Mesenchymal stem cell (in vitro differentiated cells and primary cell): ENCODE results near the gene PGAM1.
"Not testable (repeated sequence)": the region's sequence is repeated elsewhere in the genome, so short reads cannot be mapped to it uniquely, and the experiment has no call there.

Experiments
- DNase-seq: peaks from one replicate; pipeline ENCODE4 v3.0.0-alpha.2; 2013
- H2AFZ ChIP-seq: one replicate; pipeline ENCODE4 v1.6.1; 2013; ENCODE audit warnings: low read depth, mild to moderate bottlenecking, control low read depth, inconsistent platforms, low read length, moderate library complexity
- H2AK5ac ChIP-seq: 2 replicates; pipeline ENCODE4 v1.6.1; 2013; ENCODE audit warnings: low read length, moderate library complexity, mild to moderate bottlenecking, inconsistent platforms; ENCODE audit not compliant: severe bottlenecking
- H2BK120ac ChIP-seq: one replicate; pipeline ENCODE4 v1.6.1; 2013; ENCODE audit warnings: low read depth, mild to moderate bottlenecking, inconsistent platforms, low read length, moderate library complexity
- H2BK12ac ChIP-seq, 2 experiments: one replicate each; pipeline ENCODE4 v1.6.1; 2013; ENCODE audit warnings: inconsistent platforms in 2 of 2, low read length in 2 of 2, mild to moderate bottlenecking in 2 of 2, moderate library complexity in 2 of 2, control low read depth in 1 of 2
- H2BK15ac ChIP-seq: one replicate; pipeline ENCODE4 v1.6.1; 2013; ENCODE audit warnings: mild to moderate bottlenecking, low read depth, inconsistent platforms; ENCODE audit not compliant: poor library complexity, severe bottlenecking
- H2BK5ac ChIP-seq: 2 replicates; pipeline ENCODE4 v1.6.1; 2013; ENCODE audit warnings: low read depth, mild to moderate bottlenecking, low read length, control low read depth, inconsistent platforms; ENCODE audit not compliant: poor library complexity, severe bottlenecking
- H3K14ac ChIP-seq, 2 experiments: one replicate each; pipeline ENCODE4 v1.6.1; 2013; ENCODE audit warnings: inconsistent platforms in 2 of 2, low read length in 2 of 2, control low read depth in 1 of 2, mild to moderate bottlenecking in 1 of 2, moderate library complexity in 1 of 2
- H3K18ac ChIP-seq, 2 experiments: one replicate each; pipeline ENCODE4 v1.6.1; 2013; ENCODE audit warnings: inconsistent platforms in 2 of 2, low read length in 2 of 2, control low read depth in 1 of 2, low read depth in 1 of 2, mild to moderate bottlenecking in 1 of 2
- H3K23ac ChIP-seq, 2 experiments: one replicate each; pipeline ENCODE4 v1.6.1; 2013; ENCODE audit warnings: inconsistent platforms in 2 of 2, low read length in 2 of 2, mild to moderate bottlenecking in 2 of 2, moderate library complexity in 2 of 2, control low read depth in 1 of 2
- H3K27ac ChIP-seq: 2 replicates; pipeline ENCODE4 v1.5.1; 2013; ENCODE audit warnings: mild to moderate bottlenecking, moderate library complexity, low read length, control low read depth, inconsistent platforms; ENCODE audit not compliant: poor library complexity, severe bottlenecking
- H3K27me3 ChIP-seq, 2 experiments: 2 replicates each; pipeline versions ENCODE4 v1.6.1 to v1.7.0; 2013; ENCODE audit warnings: low read length in 2 of 2, mild to moderate bottlenecking in 2 of 2, moderate library complexity in 2 of 2, control low read depth in 1 of 2, inconsistent platforms in 1 of 2; ENCODE audit not compliant: control insufficient read depth in 1 of 2, insufficient read depth in 1 of 2
- H3K36me3 ChIP-seq, 2 experiments: 2 replicates each; pipeline versions ENCODE4 v1.6.1 to v1.7.0; 2013; ENCODE audit warnings: low read length in 2 of 2, control low read depth in 1 of 2, inconsistent platforms in 1 of 2, low read depth in 1 of 2, mild to moderate bottlenecking in 1 of 2; ENCODE audit not compliant: insufficient read depth in 2 of 2, control insufficient read depth in 1 of 2
- H3K4ac ChIP-seq, 2 experiments: one replicate each; pipeline ENCODE4 v1.6.1; 2013; ENCODE audit warnings: inconsistent platforms in 2 of 2, low read length in 2 of 2, mild to moderate bottlenecking in 2 of 2, moderate library complexity in 2 of 2, control low read depth in 1 of 2, low read depth in 1 of 2
- H3K4me1 ChIP-seq: 2 replicates; pipeline ENCODE4 v1.6.1; 2013; ENCODE audit warnings: low read depth, low read length, control low read depth; ENCODE audit not compliant: control insufficient read depth, insufficient read depth
- H3K4me2 ChIP-seq: 2 replicates; pipeline ENCODE4 v1.6.1; 2013; ENCODE audit warnings: low read length, mild to moderate bottlenecking, inconsistent platforms; ENCODE audit not compliant: poor library complexity, severe bottlenecking
- H3K4me3 ChIP-seq, 2 experiments: 2 replicates each; pipeline versions ENCODE4 v1.5.1 to v1.7.0; 2013; ENCODE audit warnings: low read length in 2 of 2, mild to moderate bottlenecking in 2 of 2, control low read depth in 1 of 2, low read depth in 1 of 2; ENCODE audit not compliant: insufficient read depth in 1 of 2
- H3K79me1 ChIP-seq: replicated peaks from 2 replicates; pipeline ENCODE4 v1.6.1; 2013; ENCODE audit warnings: mild to moderate bottlenecking, control low read depth, low read length, inconsistent platforms; ENCODE audit not compliant: poor library complexity, severe bottlenecking
- H3K9ac ChIP-seq: 2 replicates; pipeline ENCODE4 v1.7.0; 2013; ENCODE audit warnings: mild to moderate bottlenecking, low read length, moderate library complexity
- H3K9me3 ChIP-seq: 2 replicates; pipeline ENCODE4 v1.7.0; 2013; ENCODE audit warnings: mild to moderate bottlenecking, low read length; ENCODE audit not compliant: control insufficient read depth
- H4K8ac ChIP-seq: one replicate; pipeline ENCODE4 v1.6.1; 2013; ENCODE audit warnings: inconsistent platforms, mild to moderate bottlenecking, low read length, moderate library complexity
- H4K91ac ChIP-seq: one replicate; pipeline ENCODE4 v1.6.1; 2013; ENCODE audit warnings: mild to moderate bottlenecking, low read length, inconsistent platforms
- WGBS: methylation state at CpG from one replicate; pipeline ENCODE4 v1.1.7; 2013; ENCODE audit warnings: mixed read lengths; 5-methylcytosine and 5-hydroxymethylcytosine counted together

The PGAM1 gene

DNA sequence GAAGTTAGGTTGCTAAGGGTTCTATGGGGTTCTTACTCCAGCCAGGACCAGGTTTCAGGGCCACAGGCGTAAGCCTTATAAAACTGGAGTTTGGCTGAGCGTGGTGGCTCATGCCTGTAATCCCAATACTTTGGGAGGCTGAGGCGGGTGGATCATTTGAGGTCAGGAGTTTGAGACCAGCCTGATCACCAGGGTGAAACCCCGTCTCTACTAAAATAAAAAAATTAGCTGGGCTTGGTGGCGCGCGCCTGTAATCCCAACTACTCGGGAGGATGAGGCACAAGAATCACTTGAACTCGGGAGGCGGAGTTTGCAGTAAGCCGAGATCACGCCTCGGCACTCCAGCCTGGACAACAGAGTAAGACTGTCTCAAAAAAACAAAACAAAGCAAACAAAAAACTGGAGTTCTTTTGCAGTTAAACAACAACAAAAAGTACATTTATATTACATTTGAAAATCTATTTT lies 24.5 kb upstream of the PGAM1 start:
- Histone ChIP-seq H4K8ac (peak overlapping the region; percentile 74), H3K79me1 (peaks cover 8% of the 10 kb centered on the region), H3K9me3 (no peaks in the 10 kb centered on the region), H2AFZ (no peak overlapping the region), H3K27ac (no peak overlapping the region), H3K36me3 (peaks cover 6 to 11% of the 10 kb centered on the region in 2 experiments), H3K18ac (peak overlapping the region; percentile 43 to 87), H3K4me1 (peaks cover 5% of the 10 kb centered on the region), H3K4ac (no peak overlapping the region), H4K91ac (no peak overlapping the region), H2AK5ac (no peak overlapping the region), H3K14ac (no peak overlapping the region), H2BK12ac (no peak overlapping the region), H2BK5ac (no peak overlapping the region), H2BK120ac (no peak overlapping the region), H3K23ac (no peak overlapping the region), H3K4me3 (peak overlapping the region in 1 of 2 experiments; percentile 90), H3K9ac (peak overlapping the region; percentile 96), H2BK15ac (no peak overlapping the region), H3K4me2 (peak overlapping the region; percentile 6), H3K27me3 (no peaks in the 10 kb centered on the region)
- 82% methylated on average over 13 of the region's 13 CpGs for WGBS
- DNase-seq: no peak

DNA sequence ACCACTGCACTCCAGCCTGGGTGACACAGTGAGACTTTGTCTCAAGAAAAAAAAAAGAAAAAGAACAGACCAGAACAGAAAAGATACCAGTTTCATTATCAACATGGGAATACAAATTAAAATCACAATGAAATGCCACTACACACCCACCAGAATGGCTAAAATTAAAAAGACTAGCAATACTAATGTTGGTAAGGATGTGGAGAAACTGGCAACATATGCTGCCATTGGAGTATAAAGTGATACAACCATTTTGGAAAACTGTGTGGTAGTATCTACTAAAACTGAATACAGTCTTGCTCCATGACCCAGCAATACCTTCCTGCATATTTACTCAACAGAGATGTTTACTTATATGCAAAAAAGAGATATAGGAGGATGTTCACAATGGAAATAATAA lies 21.9 kb upstream of the PGAM1 start:
- Histone ChIP-seq H3K4me1 (peaks cover 8% of the 10 kb centered on the region), H3K36me3 (peaks cover 0 to 4% of the 10 kb centered on the region in 2 experiments), H3K79me1 (peaks cover 6% of the 10 kb centered on the region), H3K18ac (no peak overlapping the region), H2BK5ac (no peak overlapping the region), H2AK5ac (no peak overlapping the region), H3K4me2 (no peak overlapping the region), H3K14ac (no peak overlapping the region), H2BK15ac (no peak overlapping the region), H2AFZ (no peak overlapping the region), H2BK120ac (no peak overlapping the region), H4K8ac (no peak overlapping the region), H3K9me3 (no peaks in the 10 kb centered on the region), H3K23ac (no peak overlapping the region), H3K4ac (no peak overlapping the region), H3K9ac (no peak overlapping the region), H3K27me3 (no peaks in the 10 kb centered on the region), H4K91ac (no peak overlapping the region), H3K4me3 (no peak overlapping the region), H2BK12ac (no peak overlapping the region), H3K27ac (no peak overlapping the region)
- DNase-seq: no peak

DNA sequence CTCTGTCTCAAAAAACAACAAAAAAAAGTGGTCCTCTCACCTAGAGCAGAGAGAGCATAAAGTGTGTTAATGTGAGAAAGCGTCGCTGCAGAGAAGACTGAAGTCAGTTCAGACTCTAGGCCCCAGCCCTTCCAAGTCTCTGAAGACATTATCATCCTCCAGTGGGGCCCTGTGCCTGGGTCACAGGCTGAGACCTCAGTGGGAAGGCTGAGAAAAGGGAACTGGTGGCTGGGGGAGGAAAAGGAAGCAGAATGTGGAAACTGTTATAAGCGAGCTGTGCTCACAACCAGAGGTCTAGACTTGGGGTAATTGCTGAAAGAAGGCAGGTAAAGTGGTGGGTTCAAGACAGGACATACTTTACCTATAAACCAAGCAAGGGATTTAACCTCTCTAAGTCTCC lies 19.9 kb upstream of the PGAM1 start:
- no peak overlapping the region for H4K8ac ChIP-seq
- no peak overlapping the region for H3K4me3 ChIP-seq
- no peak overlapping the region for H3K4me2 ChIP-seq
- H2BK12ac ChIP-seq: no peak overlapping the region
- H2AK5ac ChIP-seq: peak overlapping the region; percentile 16
- no peak overlapping the region for H3K23ac ChIP-seq
- peaks cover 6% of the 10 kb centered on the region for H3K4me1 ChIP-seq
- WGBS: no CpG with 5 or more reads among the region's 3 CpGs
- H3K36me3 ChIP-seq: peaks cover 0 to 4% of the 10 kb centered on the region in 2 experiments
- no peak overlapping the region for H3K4ac ChIP-seq
- no peak for DNase-seq
- H2BK15ac ChIP-seq: no peak overlapping the region
- H3K18ac ChIP-seq: no peak overlapping the region
- H4K91ac ChIP-seq: no peak overlapping the region
- H2BK5ac ChIP-seq: no peak overlapping the region
- no peaks in the 10 kb centered on the region for H3K27me3 ChIP-seq
- H3K9ac ChIP-seq: no peak overlapping the region
- no peak overlapping the region for H2AFZ ChIP-seq
- no peak overlapping the region for H3K27ac ChIP-seq
- H3K9me3 ChIP-seq: no peaks in the 10 kb centered on the region
- no peak overlapping the region for H3K14ac ChIP-seq
- no peak overlapping the region for H2BK120ac ChIP-seq
- H3K79me1 ChIP-seq: no peaks in the 10 kb centered on the region

DNA sequence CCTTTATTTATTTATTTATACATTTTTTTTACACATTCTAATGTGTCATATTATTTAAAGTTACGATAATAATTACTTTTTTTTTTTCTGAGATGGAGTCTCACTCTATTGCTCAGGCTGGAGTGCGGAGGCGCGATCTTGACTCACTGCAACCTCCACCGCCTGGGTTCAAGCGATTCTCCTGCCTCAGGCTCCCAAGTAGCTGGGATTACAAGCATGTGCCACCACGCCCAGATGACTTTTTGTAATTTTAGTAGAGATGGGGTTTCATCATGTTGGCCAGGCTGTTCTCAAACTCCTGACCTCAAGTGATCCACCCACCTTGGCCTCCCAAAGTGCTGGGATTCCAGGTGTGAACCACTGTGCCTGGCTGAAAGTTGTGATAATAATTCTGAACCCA lies 19.5 kb upstream of the PGAM1 start:
- not testable (repeated sequence) for H3K4me1 ChIP-seq, H2AK5ac ChIP-seq, DNase-seq, H3K9me3 ChIP-seq, H4K8ac ChIP-seq, H3K36me3 ChIP-seq, H2BK5ac ChIP-seq, H3K27me3 ChIP-seq, H2BK120ac ChIP-seq, H3K4me3 ChIP-seq, H2BK15ac ChIP-seq, H3K14ac ChIP-seq, H3K18ac ChIP-seq, H4K91ac ChIP-seq, H2AFZ ChIP-seq, H3K4me2 ChIP-seq, H3K27ac ChIP-seq, H2BK12ac ChIP-seq, H3K23ac ChIP-seq, H3K9ac ChIP-seq, H3K79me1 ChIP-seq, H3K4ac ChIP-seq
- WGBS: 95% methylated on average over 6 of the region's 7 CpGs
